ENCODE results near the gene PLEKHG7. TPM values are rescaled to one million over a fixed set of nuclear protein-coding genes. Genes with fewer than 3 reads are reported as not detected.

The PLEKHG7 gene
- total and polyA plus RNA-seq, 2 donors from 2014 or later: 0.45 to 1.5 TPM

- FAIRE-seq (no peak), DNase-seq (no peak)
- no peaks in the 10 kb centered on the region for H3K4me1 ChIP-seq (ENCODE audit: control insufficient read depth in 2 of 3, insufficient read depth in 2 of 3, low read depth in 1 of 3, low read length in 3 of 3)
- no peaks in the 10 kb centered on the region for H3K36me3 ChIP-seq (ENCODE audit: control insufficient read depth in 2 of 3, insufficient read depth in 3 of 3, low read length in 3 of 3)
- no peak overlapping the region for H3K4me3 ChIP-seq (ENCODE audit: low read length in 3 of 3)
- H3K9ac ChIP-seq (ENCODE audit: low read length in 3 of 3): no peak overlapping the region
- intact Hi-C loops (cut with DNase I): no loop called here
- H3K27me3 ChIP-seq (ENCODE audit: control insufficient read depth, insufficient read depth, low read length): no peaks in the 10 kb centered on the region
- TF ChIP-seq, protein P1, sequence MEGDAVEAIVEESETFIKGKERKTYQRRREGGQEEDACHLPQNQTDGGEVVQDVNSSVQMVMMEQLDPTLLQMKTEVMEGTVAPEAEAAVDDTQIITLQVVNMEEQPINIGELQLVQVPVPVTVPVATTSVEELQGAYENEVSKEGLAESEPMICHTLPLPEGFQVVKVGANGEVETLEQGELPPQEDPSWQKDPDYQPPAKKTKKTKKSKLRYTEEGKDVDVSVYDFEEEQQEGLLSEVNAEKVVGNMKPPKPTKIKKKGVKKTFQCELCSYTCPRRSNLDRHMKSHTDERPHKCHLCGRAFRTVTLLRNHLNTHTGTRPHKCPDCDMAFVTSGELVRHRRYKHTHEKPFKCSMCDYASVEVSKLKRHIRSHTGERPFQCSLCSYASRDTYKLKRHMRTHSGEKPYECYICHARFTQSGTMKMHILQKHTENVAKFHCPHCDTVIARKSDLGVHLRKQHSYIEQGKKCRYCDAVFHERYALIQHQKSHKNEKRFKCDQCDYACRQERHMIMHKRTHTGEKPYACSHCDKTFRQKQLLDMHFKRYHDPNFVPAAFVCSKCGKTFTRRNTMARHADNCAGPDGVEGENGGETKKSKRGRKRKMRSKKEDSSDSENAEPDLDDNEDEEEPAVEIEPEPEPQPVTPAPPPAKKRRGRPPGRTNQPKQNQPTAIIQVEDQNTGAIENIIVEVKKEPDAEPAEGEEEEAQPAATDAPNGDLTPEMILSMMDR (IDR thresholded peaks at IDR 0.05; ENCODE audit: borderline replicate concordance, extremely low read depth, insufficient read depth): no peak
- no peaks in the 10 kb centered on the region for H3K9me3 ChIP-seq (ENCODE audit: control insufficient read depth in 2 of 3, insufficient read depth in 1 of 3, low read length in 3 of 3)
- no peak overlapping the region for H3K27ac ChIP-seq (ENCODE audit: low read depth in 2 of 2, low read length in 2 of 2)
These were observed 12.2 kb upstream of the PLEKHG7 start for GRCh38 chr12:92690601-92691000.

DNA sequence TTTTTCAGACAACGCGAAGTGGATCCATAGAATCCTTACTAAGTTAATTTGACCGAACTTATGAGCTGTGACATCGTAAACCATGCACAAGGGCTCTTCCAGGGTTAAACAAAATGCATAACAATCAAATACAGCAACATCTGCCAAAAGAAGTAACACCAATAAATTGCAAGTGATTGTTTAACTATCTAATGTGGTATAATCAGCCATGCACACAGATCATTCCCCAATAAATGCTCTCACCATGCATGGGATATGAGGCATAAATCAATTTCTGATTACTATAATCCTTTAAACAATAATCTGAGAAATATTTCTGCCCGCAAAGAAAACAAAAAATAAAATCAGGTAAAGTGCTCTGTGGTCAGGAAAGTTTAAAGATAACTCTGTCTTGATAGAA is 7.7 kb upstream of the PLEKHG7 start:
- no peak for DNase-seq
- TF ChIP-seq, protein P1 (IDR thresholded peaks at IDR 0.05; ENCODE audit: borderline replicate concordance, extremely low read depth, insufficient read depth): no peak
- no peaks in the 10 kb centered on the region for H3K9me3 ChIP-seq (ENCODE audit: control insufficient read depth in 2 of 3, insufficient read depth in 1 of 3, low read length in 3 of 3)
- no peak overlapping the region for H3K4me3 ChIP-seq (ENCODE audit: low read length in 3 of 3)
- H3K27ac ChIP-seq (ENCODE audit: low read depth in 2 of 2, low read length in 2 of 2): no peak overlapping the region
- H3K36me3 ChIP-seq (ENCODE audit: control insufficient read depth in 2 of 3, insufficient read depth in 3 of 3, low read length in 3 of 3): no peaks in the 10 kb centered on the region
- no peaks in the 10 kb centered on the region for H3K4me1 ChIP-seq (ENCODE audit: control insufficient read depth in 2 of 3, insufficient read depth in 2 of 3, low read depth in 1 of 3, low read length in 3 of 3)
- FAIRE-seq: no peak
- intact Hi-C loops (cut with DNase I): no loop called here
- H3K27me3 ChIP-seq (ENCODE audit: control insufficient read depth, insufficient read depth, low read length): no peaks in the 10 kb centered on the region
- no peak overlapping the region for H3K9ac ChIP-seq (ENCODE audit: low read length in 3 of 3)

GRCh38 chr12:92695577-92695976 is 7.2 kb upstream of the PLEKHG7 start:
- Histone ChIP-seq H3K4me3 (ENCODE audit: low read length in 3 of 3) (no peak overlapping the region), H3K36me3 (ENCODE audit: control insufficient read depth in 2 of 3, insufficient read depth in 3 of 3, low read length in 3 of 3) (no peaks in the 10 kb centered on the region), H3K9ac (ENCODE audit: low read length in 3 of 3) (no peak overlapping the region), H3K9me3 (ENCODE audit: control insufficient read depth in 2 of 3, insufficient read depth in 1 of 3, low read length in 3 of 3) (no peaks in the 10 kb centered on the region), H3K4me1 (ENCODE audit: control insufficient read depth in 2 of 3, insufficient read depth in 2 of 3, low read depth in 1 of 3, low read length in 3 of 3) (no peaks in the 10 kb centered on the region), H3K27ac (ENCODE audit: low read depth in 2 of 2, low read length in 2 of 2) (no peak overlapping the region), H3K27me3 (ENCODE audit: control insufficient read depth, insufficient read depth, low read length) (no peaks in the 10 kb centered on the region)
- intact Hi-C loops (cut with DNase I): no loop called here
- DNase-seq (no peak), FAIRE-seq (no peak)
- TF ChIP-seq, protein P1 (IDR thresholded peaks at IDR 0.05; ENCODE audit: borderline replicate concordance, extremely low read depth, insufficient read depth): no peak

GRCh38 chr12:92696216-92696615 is 6.6 kb upstream of the PLEKHG7 start:
- Histone ChIP-seq H3K9me3 (ENCODE audit: control insufficient read depth in 2 of 3, insufficient read depth in 1 of 3, low read length in 3 of 3) (no peaks in the 10 kb centered on the region), H3K4me1 (ENCODE audit: control insufficient read depth in 2 of 3, insufficient read depth in 2 of 3, low read depth in 1 of 3, low read length in 3 of 3) (no peaks in the 10 kb centered on the region), H3K4me3 (ENCODE audit: low read length in 3 of 3) (no peak overlapping the region), H3K27me3 (ENCODE audit: control insufficient read depth, insufficient read depth, low read length) (no peaks in the 10 kb centered on the region), H3K36me3 (ENCODE audit: control insufficient read depth in 2 of 3, insufficient read depth in 3 of 3, low read length in 3 of 3) (no peaks in the 10 kb centered on the region), H3K9ac (ENCODE audit: low read length in 3 of 3) (no peak overlapping the region), H3K27ac (ENCODE audit: low read depth in 2 of 2, low read length in 2 of 2) (no peak overlapping the region)
- intact Hi-C loops (cut with DNase I): no loop called here
- TF ChIP-seq, protein P1 (IDR thresholded peaks at IDR 0.05; ENCODE audit: borderline replicate concordance, extremely low read depth, insufficient read depth): no peak
- DNase-seq (no peak), FAIRE-seq (no peak)
